Heart left ventricle (tissue), 16 donors: Measurements from ENCODE around the gene PROK2. TPM values are rescaled to one million over a fixed set of nuclear protein-coding genes. Genes with fewer than 3 reads are reported as not detected.
A peak's percentile ranks its signal among the peaks of the same experiment; 100 is the strongest.

Experiments
- ATAC-seq, 4 donors: fragments of 200-7000 bp; cut with Tn5 transposase; one replicate each; pipeline ENCODE4 v1.9.1; 2020 to 2022; ENCODE audit warnings: moderate library complexity in 4 of 4, mild to moderate bottlenecking in 3 of 4, moderate number of reproducible peaks in 1 of 4
- DNase-seq, 5 donors: peaks; one replicate each; pipeline ENCODE4 v3.0.0-alpha.2; 2020
- H3K27ac ChIP-seq, 12 donors: fragments of 200-600 bp; sonication (generic) in 4 of 12; one replicate each; pipeline versions ENCODE4 v1.5.0 to v1.8.0; 2016 to 2022; ENCODE audit warnings: mild to moderate bottlenecking in 2 of 12
- H3K27me3 ChIP-seq, 9 donors: fragments of 200-600 bp; sonication (generic) in 2 of 9; one replicate each; pipeline versions ENCODE4 v1.5.1 to v1.8.0; 2016 to 2022; ENCODE audit warnings: mild to moderate bottlenecking in 3 of 9
- H3K36me3 ChIP-seq, 9 donors: fragments of 200-600 bp; sonication (generic) in 2 of 9; one replicate each; pipeline versions ENCODE4 v1.5.0 to v1.8.0; 2018 to 2022; ENCODE audit warnings: mild to moderate bottlenecking in 2 of 9
- H3K4me1 ChIP-seq, 12 donors: fragments of 200-600 bp; sonication (generic) in 4 of 12; one replicate each; pipeline versions ENCODE4 v1.5.0 to v1.8.0; 2016 to 2022; ENCODE audit warnings: mild to moderate bottlenecking in 3 of 12
- H3K4me3 ChIP-seq, 12 donors: fragments of 200-600 bp; sonication (generic) in 4 of 12; one replicate each; pipeline versions ENCODE4 v1.5.0 to v1.8.0; 2017 to 2022; ENCODE audit warnings: mild to moderate bottlenecking in 9 of 12, moderate library complexity in 4 of 12
- H3K9me3 ChIP-seq, 12 donors: fragments of 200-600 bp; sonication (generic) in 4 of 12; one replicate each; pipeline versions ENCODE4 v1.5.0 to v1.8.0; 2016 to 2022; ENCODE audit warnings: mild to moderate bottlenecking in 1 of 12
- CTCF ChIP-seq, 12 donors: fragments of 200-600 bp; sonication (generic) in 4 of 12; IDR thresholded peaks; one replicate each; pipeline versions ENCODE4 v1.5.0 to v1.8.0; 2018 to 2022; ENCODE audit warnings: antibody characterized with exemption in 12 of 12, mild to moderate bottlenecking in 5 of 12
- POLR2A ChIP-seq, 2 donors: fragments of 450-650 bp; IDR thresholded peaks; one replicate each; pipeline ENCODE4 v1.6.1; 2017; ENCODE audit warnings: antibody characterized with exemption in 2 of 2, mild to moderate bottlenecking in 2 of 2, moderate library complexity in 2 of 2
- WGBS, 4 donors: extraction: QIAGEN DNeasy Blood & Tissue Kit in 2 of 4; methylation state at CpG; one replicate each; pipeline versions ENCODE4 v1.1.5 to v1.1.7; 2013 to 2018; 5-methylcytosine and 5-hydroxymethylcytosine counted together
- intact Hi-C, 10 donors: fragments of 100-400 bp; cut with DNase I; formaldehyde crosslinking; loops; one replicate each; pipeline versions ENCODE4 v1.11.1 to v1.14.2; 2022
- polyA plus RNA-seq, 2 donors: library from polyadenylated mRNA; stranded (reverse); fragments of 200-250 nt; gene quantifications; one replicate each; pipeline ENCODE4 v1.2.3, GENCODE V29; 2013
- total RNA-seq, 9 donors: library from RNA; depleted of rRNA in 2 of 9; stranded (reverse); fragments of >200 nt in 2 of 9; fragmentation: NEBNext Ultra II Directional in 3 of 9; extraction: Animal tissue kit (Norgen Biotek cat#: 25700) in 3 of 9; gene quantifications; one replicate each; pipeline versions ENCODE4 v1.1.0 to v1.2.4, GENCODE V29; 2016 to 2023
- donor health status: ischemic (EF 13 %, LVEDD 7.1; RV severe dilation, severe dysfunction).
- donor health status: healthy with polysubstance abuse.
- donor health status: DM: no; HTN: yes; CAD: no.
- donor health status: DM: no; HTN: no; CAD: no.
- donor health status: ischemic (EF 25% LVEDD 6.9; RV normal size, moderate dysfunction).
- donor health status: ischemic (EF 25% LVEDD 5.7; RV mildly dilated, moderate dysfunction).
- donor health status: healthy.
- donor health status: DM: yes; HTN: yes; CAD: no.
- donor health status: ischemic (EF 35%, LVEDD 5.7; RV mildly dilated, moderate dysfunction).
- donor health status: nonischemic (EF 11% LVEDD 7.7; RV severe dilation, severe dysfunction).
- donor health status: DM: yes; HTN: yes; CAD: no.
- donor health status: PGD.
- donor health status: ischemic (EF 29% LVEDD 5.4; RV normal size, mild dysfunction).
- donor health status: nonischemic (EF 23%, LVEDD 6.1; RV moderate dilation, normal function).

PROK2 gene
- total and polyA plus RNA-seq, 11 donors = 0.17 to 0.49 (median 0.25) TPM; not detected in 4

GRCh38 chr3:71805691-71806090 lies 20.7 kb upstream of the PROK2 start:
- Histone ChIP-seq H3K27ac (peak overlapping the region in 1 of 12 donors; percentile 43), H3K27me3 (peaks cover 0 to 32% (median 4%) of the 10 kb centered on the region in 9 donors), H3K36me3 (no peaks in the 10 kb centered on the region), H3K4me1 (peaks cover 0 to 5% (median 0%) of the 10 kb centered on the region in 12 donors), H3K9me3 (no peaks in the 10 kb centered on the region), H3K4me3 (no peak overlapping the region)
- no peak for DNase-seq
- ATAC-seq = no peak
- no peak for TF ChIP-seq CTCF (IDR thresholded peaks at IDR 0.05)
- no peak for TF ChIP-seq POLR2A (IDR thresholded peaks at IDR 0.05)
- WGBS, 4 donors = 84 to 89% (median 85%) methylated on average over 2 of the region's 2 CpGs
- intact Hi-C loops = no loop called here

- Histone ChIP-seq H3K9me3 (no peaks in the 10 kb centered on the region), H3K27me3 (peaks cover 0 to 37% (median 6%) of the 10 kb centered on the region in 9 donors), H3K4me1 (peaks cover 0 to 5% (median 0%) of the 10 kb centered on the region in 12 donors), H3K36me3 (no peaks in the 10 kb centered on the region), H3K27ac (peak overlapping the region in 1 of 12 donors; percentile 43), H3K4me3 (no peak overlapping the region)
- WGBS, 4 donors = 86 to 89% (median 88%) methylated on average over 3 of the region's 3 CpGs
- DNase-seq = no peak
- intact Hi-C loops = no loop called here
- TF ChIP-seq CTCF (IDR thresholded peaks at IDR 0.05) (no peak), POLR2A (IDR thresholded peaks at IDR 0.05) (no peak)
- ATAC-seq = peak in 1 of 4 donors; percentile 61
These were observed 20.3 kb upstream of the PROK2 start for GRCh38 chr3:71805199-71805598.

- no peaks in the 10 kb centered on the region for H3K9me3 ChIP-seq
- intact Hi-C loops = no loop called here
- ATAC-seq (no peak), DNase-seq (no peak)
- TF ChIP-seq POLR2A (IDR thresholded peaks at IDR 0.05) (no peak), CTCF (IDR thresholded peaks at IDR 0.05) (no peak)
- no peaks in the 10 kb centered on the region for H3K36me3 ChIP-seq
- WGBS, 4 donors = 83 to 88% (median 86%) methylated on average over 3 of the region's 3 CpGs
- H3K27me3 ChIP-seq = peaks cover 0 to 44% (median 6%) of the 10 kb centered on the region in 9 donors
- no peak overlapping the region for H3K4me3 ChIP-seq
- H3K27ac ChIP-seq = no peak overlapping the region
- peaks cover 0 to 5% (median 0%) of the 10 kb centered on the region in 12 donors for H3K4me1 ChIP-seq
These were observed 18.3 kb upstream of the PROK2 start for GRCh38 chr3:71803248-71803647.

GRCh38 chr3:71801986-71802385 lies 17.0 kb upstream of the PROK2 start:
- Histone ChIP-seq H3K4me3 (no peak overlapping the region), H3K4me1 (peaks cover 0 to 5% (median 0%) of the 10 kb centered on the region in 12 donors), H3K36me3 (no peaks in the 10 kb centered on the region), H3K27me3 (peaks cover 0 to 50% (median 6%) of the 10 kb centered on the region in 9 donors), H3K27ac (no peak overlapping the region), H3K9me3 (no peaks in the 10 kb centered on the region)
- DNase-seq = no peak
- no peak for ATAC-seq
- intact Hi-C loops = no loop called here
- 82 to 90% (median 88%) methylated on average over 2 of the region's 2 CpGs for WGBS, 4 donors
- TF ChIP-seq CTCF (IDR thresholded peaks at IDR 0.05) = no peak
- no peak for TF ChIP-seq POLR2A (IDR thresholded peaks at IDR 0.05)
